ENCODE measurements around the gene NCOA5. TPM values are rescaled to one million over a fixed set of nuclear protein-coding genes. Genes with fewer than 3 reads are reported as not detected.
A peak's percentile ranks its signal among the peaks of the same experiment; 100 is the strongest.

Gene NCOA5
- total and polyA plus RNA-seq, 9 of the 15 experiments (the other 6 are each of a cell fraction or from before 2014, with no cell fraction given) = 3.9 to 22.8 (median 13.8) TPM

DNA sequence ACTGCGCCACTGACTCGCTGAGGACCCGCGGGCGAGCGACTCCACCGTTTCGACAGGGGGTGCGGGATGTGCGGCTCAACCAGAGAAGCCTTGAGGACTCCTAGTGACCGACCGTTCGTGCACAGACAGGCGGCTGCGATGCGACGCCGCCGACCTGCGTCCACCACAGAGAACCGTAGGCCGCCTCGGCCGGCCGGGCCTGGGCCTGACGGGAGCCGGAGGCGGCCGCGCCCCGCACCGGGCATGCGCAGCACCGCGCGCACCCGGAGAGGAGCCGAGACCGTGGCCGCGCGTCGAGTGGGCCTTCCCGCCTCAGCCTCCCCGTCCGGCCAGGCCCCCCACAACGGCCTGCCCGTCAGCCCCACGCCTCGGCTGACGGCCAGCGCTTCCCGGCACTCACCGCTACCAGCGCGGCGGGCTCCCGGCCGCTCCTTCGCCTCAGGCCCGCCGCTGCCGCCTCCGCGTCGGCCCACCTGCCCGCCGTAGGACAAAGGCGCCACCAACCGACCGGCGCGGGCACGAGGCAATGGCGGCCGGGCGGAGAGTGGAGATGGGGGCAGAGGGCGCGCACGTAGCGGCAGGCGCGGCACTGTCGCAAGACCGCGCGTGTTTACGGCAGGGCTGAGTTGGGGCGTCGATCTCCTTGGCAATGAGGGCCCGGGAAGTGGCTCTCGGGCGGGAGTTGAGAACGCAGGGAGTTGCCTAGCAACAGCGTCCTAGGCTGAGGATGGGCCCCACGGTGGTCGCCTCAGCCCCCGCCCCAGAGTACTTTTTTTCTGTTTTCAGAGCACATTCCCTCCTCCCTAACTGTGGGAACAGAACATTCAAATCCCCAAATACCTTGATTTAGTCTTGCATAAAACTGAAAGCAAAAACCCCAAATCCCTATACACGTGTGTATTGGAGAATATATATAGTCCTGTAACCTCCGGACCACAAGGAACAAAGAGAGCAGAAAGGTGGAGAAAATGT is at the start of gene NCOA5 (continued):
- TF ChIP-seq, protein P1, sequence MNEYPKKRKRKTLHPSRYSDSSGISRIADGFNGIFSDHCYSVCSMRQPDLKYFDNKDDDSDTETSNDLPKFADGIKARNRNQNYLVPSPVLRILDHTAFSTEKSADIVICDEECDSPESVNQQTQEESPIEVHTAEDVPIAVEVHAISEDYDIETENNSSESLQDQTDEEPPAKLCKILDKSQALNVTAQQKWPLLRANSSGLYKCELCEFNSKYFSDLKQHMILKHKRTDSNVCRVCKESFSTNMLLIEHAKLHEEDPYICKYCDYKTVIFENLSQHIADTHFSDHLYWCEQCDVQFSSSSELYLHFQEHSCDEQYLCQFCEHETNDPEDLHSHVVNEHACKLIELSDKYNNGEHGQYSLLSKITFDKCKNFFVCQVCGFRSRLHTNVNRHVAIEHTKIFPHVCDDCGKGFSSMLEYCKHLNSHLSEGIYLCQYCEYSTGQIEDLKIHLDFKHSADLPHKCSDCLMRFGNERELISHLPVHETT (CRISPR knock-in tag; conservative IDR thresholded peaks at IDR 0.05 in 1 of 2, IDR thresholded peaks at IDR 0.05 in 1 of 2) = peak in 1 of 2 experiments; percentile 98; a peak in 2 of 4 replicates
- TF ChIP-seq GABPB1 (CRISPR knock-in tag; IDR thresholded peaks at IDR 0.05) = peak; percentile 79
- TF ChIP-seq SMAD2 (IDR thresholded peaks at IDR 0.05; ENCODE audit: low read depth, low read length) = no peak
- TF ChIP-seq CCNT2 (IDR thresholded peaks at IDR 0.05; ENCODE audit: borderline replicate concordance, extremely low read depth, insufficient read length, low read depth, low read length) = peak; percentile 52
- TF ChIP-seq CSDE1 (IDR thresholded peaks at IDR 0.05) = peak in 1 of 2 experiments; percentile 94; a peak in 2 of 4 replicates
- TF ChIP-seq CBFA2T2 (conservative IDR thresholded peaks at IDR 0.05) = no peak
- TF ChIP-seq, protein P2, sequence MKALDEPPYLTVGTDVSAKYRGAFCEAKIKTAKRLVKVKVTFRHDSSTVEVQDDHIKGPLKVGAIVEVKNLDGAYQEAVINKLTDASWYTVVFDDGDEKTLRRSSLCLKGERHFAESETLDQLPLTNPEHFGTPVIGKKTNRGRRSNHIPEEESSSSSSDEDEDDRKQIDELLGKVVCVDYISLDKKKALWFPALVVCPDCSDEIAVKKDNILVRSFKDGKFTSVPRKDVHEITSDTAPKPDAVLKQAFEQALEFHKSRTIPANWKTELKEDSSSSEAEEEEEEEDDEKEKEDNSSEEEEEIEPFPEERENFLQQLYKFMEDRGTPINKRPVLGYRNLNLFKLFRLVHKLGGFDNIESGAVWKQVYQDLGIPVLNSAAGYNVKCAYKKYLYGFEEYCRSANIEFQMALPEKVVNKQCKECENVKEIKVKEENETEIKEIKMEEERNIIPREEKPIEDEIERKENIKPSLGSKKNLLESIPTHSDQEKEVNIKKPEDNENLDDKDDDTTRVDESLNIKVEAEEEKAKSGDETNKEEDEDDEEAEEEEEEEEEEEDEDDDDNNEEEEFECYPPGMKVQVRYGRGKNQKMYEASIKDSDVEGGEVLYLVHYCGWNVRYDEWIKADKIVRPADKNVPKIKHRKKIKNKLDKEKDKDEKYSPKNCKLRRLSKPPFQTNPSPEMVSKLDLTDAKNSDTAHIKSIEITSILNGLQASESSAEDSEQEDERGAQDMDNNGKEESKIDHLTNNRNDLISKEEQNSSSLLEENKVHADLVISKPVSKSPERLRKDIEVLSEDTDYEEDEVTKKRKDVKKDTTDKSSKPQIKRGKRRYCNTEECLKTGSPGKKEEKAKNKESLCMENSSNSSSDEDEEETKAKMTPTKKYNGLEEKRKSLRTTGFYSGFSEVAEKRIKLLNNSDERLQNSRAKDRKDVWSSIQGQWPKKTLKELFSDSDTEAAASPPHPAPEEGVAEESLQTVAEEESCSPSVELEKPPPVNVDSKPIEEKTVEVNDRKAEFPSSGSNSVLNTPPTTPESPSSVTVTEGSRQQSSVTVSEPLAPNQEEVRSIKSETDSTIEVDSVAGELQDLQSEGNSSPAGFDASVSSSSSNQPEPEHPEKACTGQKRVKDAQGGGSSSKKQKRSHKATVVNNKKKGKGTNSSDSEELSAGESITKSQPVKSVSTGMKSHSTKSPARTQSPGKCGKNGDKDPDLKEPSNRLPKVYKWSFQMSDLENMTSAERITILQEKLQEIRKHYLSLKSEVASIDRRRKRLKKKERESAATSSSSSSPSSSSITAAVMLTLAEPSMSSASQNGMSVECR (CRISPR knock-in tag; IDR thresholded peaks at IDR 0.05) = peak; percentile 69; the same call in 1 of the 2 replicates
- TF ChIP-seq FOXK2 (conservative IDR thresholded peaks at IDR 0.05 in 1 of 2, IDR thresholded peaks at IDR 0.05 in 1 of 2; ENCODE audit: low read depth in 2 of 2) = peak; percentile 95
- TF ChIP-seq IRF2 (CRISPR knock-in tag; IDR thresholded peaks at IDR 0.05) = no peak
- TF ChIP-seq, protein P3, sequence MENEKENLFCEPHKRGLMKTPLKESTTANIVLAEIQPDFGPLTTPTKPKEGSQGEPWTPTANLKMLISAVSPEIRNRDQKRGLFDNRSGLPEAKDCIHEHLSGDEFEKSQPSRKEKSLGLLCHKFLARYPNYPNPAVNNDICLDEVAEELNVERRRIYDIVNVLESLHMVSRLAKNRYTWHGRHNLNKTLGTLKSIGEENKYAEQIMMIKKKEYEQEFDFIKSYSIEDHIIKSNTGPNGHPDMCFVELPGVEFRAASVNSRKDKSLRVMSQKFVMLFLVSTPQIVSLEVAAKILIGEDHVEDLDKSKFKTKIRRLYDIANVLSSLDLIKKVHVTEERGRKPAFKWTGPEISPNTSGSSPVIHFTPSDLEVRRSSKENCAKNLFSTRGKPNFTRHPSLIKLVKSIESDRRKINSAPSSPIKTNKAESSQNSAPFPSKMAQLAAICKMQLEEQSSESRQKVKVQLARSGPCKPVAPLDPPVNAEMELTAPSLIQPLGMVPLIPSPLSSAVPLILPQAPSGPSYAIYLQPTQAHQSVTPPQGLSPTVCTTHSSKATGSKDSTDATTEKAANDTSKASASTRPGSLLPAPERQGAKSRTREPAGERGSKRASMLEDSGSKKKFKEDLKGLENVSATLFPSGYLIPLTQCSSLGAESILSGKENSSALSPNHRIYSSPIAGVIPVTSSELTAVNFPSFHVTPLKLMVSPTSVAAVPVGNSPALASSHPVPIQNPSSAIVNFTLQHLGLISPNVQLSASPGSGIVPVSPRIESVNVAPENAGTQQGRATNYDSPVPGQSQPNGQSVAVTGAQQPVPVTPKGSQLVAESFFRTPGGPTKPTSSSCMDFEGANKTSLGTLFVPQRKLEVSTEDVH (IDR thresholded peaks at IDR 0.05; ENCODE audit: low read depth, partially characterized antibody) = peak; percentile 78
- TF ChIP-seq, protein P4, sequence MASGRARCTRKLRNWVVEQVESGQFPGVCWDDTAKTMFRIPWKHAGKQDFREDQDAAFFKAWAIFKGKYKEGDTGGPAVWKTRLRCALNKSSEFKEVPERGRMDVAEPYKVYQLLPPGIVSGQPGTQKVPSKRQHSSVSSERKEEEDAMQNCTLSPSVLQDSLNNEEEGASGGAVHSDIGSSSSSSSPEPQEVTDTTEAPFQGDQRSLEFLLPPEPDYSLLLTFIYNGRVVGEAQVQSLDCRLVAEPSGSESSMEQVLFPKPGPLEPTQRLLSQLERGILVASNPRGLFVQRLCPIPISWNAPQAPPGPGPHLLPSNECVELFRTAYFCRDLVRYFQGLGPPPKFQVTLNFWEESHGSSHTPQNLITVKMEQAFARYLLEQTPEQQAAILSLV (tag; IDR thresholded peaks at IDR 0.05) = no peak
- TF ChIP-seq DPF2 (IDR thresholded peaks at IDR 0.05) = no peak
- 0 out of 2 replicates have a peak, but pooled peaks have one; percentile 33 for TF ChIP-seq KLF13 (tag; IDR thresholded peaks at IDR 0.05; ENCODE audit: borderline replicate concordance, low read depth)
- TF ChIP-seq FOXA3 (CRISPR knock-in tag; conservative IDR thresholded peaks at IDR 0.05 in 1 of 2, IDR thresholded peaks at IDR 0.05 in 1 of 2) = peak in 1 of 2 experiments; percentile 85; a peak in 2 of 4 replicates
- TF ChIP-seq CEBPB (tag; IDR thresholded peaks at IDR 0.05) = peak; percentile 50; the same call in 1 of the 2 replicates
